Activated T-helper 1 cell treated with anti-CD3 and anti-CD28 coated beads, Interleukin-2, amount 50 U/mL, for 16 hours (primary cell): ENCODE data around the gene KDM7A.
"Not testable (repeated sequence)": the region's sequence is repeated elsewhere in the genome, so short reads cannot be mapped to it uniquely, and the experiment has no call there.

Experiments
- DNase-seq, 2 donors: peaks; one replicate each; pipeline ENCODE4 v3.0.0-alpha.2; 2020; ENCODE audit warnings: low read depth in 1 of 2, low spot score in 1 of 2

Gene KDM7A

GRCh38 chr7:140202942-140203341, 26.2 kb upstream of the KDM7A start:
- not testable (repeated sequence) for DNase-seq

GRCh38 chr7:140201393-140201792, 24.6 kb upstream of the KDM7A start:
- DNase-seq = no peak

GRCh38 chr7:140200061-140200989, 23.5 kb upstream of the KDM7A start:
- DNase-seq = no peak

GRCh38 chr7:140197938-140198337, 21.2 kb upstream of the KDM7A start:
- no peak for DNase-seq

- DNase-seq = no peak
These were observed 20.6 kb upstream of the KDM7A start for GRCh38 chr7:140197218-140197890.

GRCh38 chr7:140196361-140197217, 19.8 kb upstream of the KDM7A start:
- DNase-seq = no peak

GRCh38 chr7:140195859-140196258, 19.1 kb upstream of the KDM7A start:
- no peak for DNase-seq

GRCh38 chr7:140192620-140193019, 15.8 kb upstream of the KDM7A start:
- no peak for DNase-seq

GRCh38 chr7:140192176-140192575, 15.4 kb upstream of the KDM7A start:
- DNase-seq = no peak

GRCh38 chr7:140190588-140190987, 13.8 kb upstream of the KDM7A start:
- DNase-seq = no peak

GRCh38 chr7:140189917-140190316, 13.1 kb upstream of the KDM7A start:
- no peak for DNase-seq

- no peak for DNase-seq
These were observed 6.1 kb upstream of the KDM7A start for GRCh38 chr7:140182917-140183316.

GRCh38 chr7:140179339-140179738, 2.6 kb upstream of the KDM7A start:
- no peak for DNase-seq

- peak in 1 of 2 donors; percentile 2 for DNase-seq
These were observed 571 bp downstream of the KDM7A start for GRCh38 chr7:140176122-140176701.

GRCh38 chr7:140175221-140176121, 1.3 kb downstream of the KDM7A start:
- DNase-seq = peak; percentile 75 to 82

- no peak for DNase-seq
These were observed 2.6 kb downstream of the KDM7A start for GRCh38 chr7:140174217-140174616.

GRCh38 chr7:140170375-140170774, 6.4 kb downstream of the KDM7A start:
- no peak for DNase-seq

- no peak for DNase-seq
These were observed 8.0 kb downstream of the KDM7A start for GRCh38 chr7:140168816-140169215.

- DNase-seq = no peak
These were observed 11.4 kb downstream of the KDM7A start for GRCh38 chr7:140165422-140165821.

- DNase-seq = not testable (repeated sequence)
These were observed 14.7 kb downstream of the KDM7A start for GRCh38 chr7:140162081-140162480.
